Astrocyte (in vitro differentiated cells and primary cell): ENCODE results near the gene ALDH16A1. TPM values are rescaled to one million over a fixed set of nuclear protein-coding genes. Genes with fewer than 3 reads are reported as not detected.

ENCODE experiments used
- DNase-seq: peaks from one replicate; pipeline ENCODE4 v3.0.0-alpha.2; 2010; ENCODE audit warnings: low read depth
- FAIRE-seq: peaks from 2 replicates; lab custom pipeline; 2011; peaks lifted over from hg19 to GRCh38; lab: Jason Lieb, UNC
- H2AFZ ChIP-seq: 2 replicates; pipeline ENCODE4 v1.6.0; 2012; ENCODE audit warnings: low read depth, low read length, inconsistent platforms
- H3K27ac ChIP-seq: 2 replicates; pipeline ENCODE4 v1.5.1; 2011; ENCODE audit warnings: low read depth, low read length, inconsistent platforms
- H3K27me3 ChIP-seq: 2 replicates; pipeline ENCODE4 v1.6.0; 2011; ENCODE audit warnings: low read length, inconsistent platforms; ENCODE audit not compliant: insufficient read depth
- H3K36me3 ChIP-seq: 2 replicates; pipeline ENCODE4 v1.5.1; 2011; ENCODE audit warnings: low read length, inconsistent platforms; ENCODE audit not compliant: insufficient read depth
- H3K4me1 ChIP-seq: 2 replicates; pipeline ENCODE4 v1.5.1; 2011; ENCODE audit warnings: low read length, inconsistent platforms; ENCODE audit not compliant: insufficient read depth
- H3K4me2 ChIP-seq: 2 replicates; pipeline ENCODE4 v1.6.0; 2012; ENCODE audit warnings: low read length, inconsistent platforms
- H3K4me3 ChIP-seq: 2 replicates; pipeline ENCODE4 v1.5.1; 2011; ENCODE audit warnings: low read depth, mild to moderate bottlenecking, low read length, inconsistent platforms; ENCODE audit not compliant: insufficient read depth
- H3K79me2 ChIP-seq: 2 replicates; pipeline ENCODE4 v1.6.0; 2012; ENCODE audit warnings: mild to moderate bottlenecking, low read length, inconsistent platforms; ENCODE audit not compliant: insufficient read depth
- H3K9ac ChIP-seq: 2 replicates; pipeline ENCODE4 v1.6.0; 2012; ENCODE audit warnings: mild to moderate bottlenecking, low read length, inconsistent platforms
- H3K9me3 ChIP-seq: 2 replicates; pipeline ENCODE4 v1.5.1; 2012; ENCODE audit warnings: low read depth, mild to moderate bottlenecking, low read length, inconsistent platforms; ENCODE audit not compliant: insufficient read depth
- H4K20me1 ChIP-seq: 2 replicates; pipeline ENCODE4 v1.6.0; 2012; ENCODE audit warnings: low read length, inconsistent platforms; ENCODE audit not compliant: insufficient read depth
- H3K27ac Mint-ChIP-seq: one replicate; pipeline ENCODE4 v1.8.0; 2021; ENCODE audit warnings: mild to moderate bottlenecking, mixed read lengths; ENCODE audit not compliant: unreplicated experiment
- H3K27me3 Mint-ChIP-seq: one replicate; pipeline ENCODE4 v1.8.0; 2021; ENCODE audit warnings: low read depth, mixed read lengths; ENCODE audit not compliant: unreplicated experiment
- H3K36me3 Mint-ChIP-seq: one replicate; pipeline ENCODE4 v1.8.0; 2021; ENCODE audit warnings: low read depth, mixed read lengths; ENCODE audit not compliant: unreplicated experiment
- H3K4me1 Mint-ChIP-seq: one replicate; pipeline ENCODE4 v1.8.0; 2021; ENCODE audit warnings: low read depth, mixed read lengths; ENCODE audit not compliant: unreplicated experiment
- H3K4me3 Mint-ChIP-seq: one replicate; pipeline ENCODE4 v1.8.0; 2021; ENCODE audit warnings: mild to moderate bottlenecking, moderate library complexity, mixed read lengths; ENCODE audit not compliant: unreplicated experiment
- H3K9me3 Mint-ChIP-seq: one replicate; pipeline ENCODE4 v1.8.0; 2021; ENCODE audit warnings: mild to moderate bottlenecking, mixed read lengths; ENCODE audit not compliant: unreplicated experiment
- CTCF ChIP-seq: IDR thresholded peaks from 2 replicates; pipeline ENCODE4 v1.5.1; 2011; ENCODE audit warnings: low read depth, mild to moderate bottlenecking, inconsistent platforms, low read length, moderate library complexity; ENCODE audit not compliant: insufficient read depth
- EZH2 ChIP-seq: IDR thresholded peaks from 2 replicates; pipeline ENCODE4 v1.6.1; 2012; ENCODE audit warnings: mild to moderate bottlenecking, low read length, inconsistent platforms; ENCODE audit not compliant: insufficient read depth
- total RNA-seq: library from RNA; stranded (reverse); gene quantifications from 2 replicates; pipeline ENCODE4 v1.2.1, GENCODE V29; 2021

Gene ALDH16A1
- total RNA-seq, 1 donor from 2014 or later = 13.0 TPM

DNA sequence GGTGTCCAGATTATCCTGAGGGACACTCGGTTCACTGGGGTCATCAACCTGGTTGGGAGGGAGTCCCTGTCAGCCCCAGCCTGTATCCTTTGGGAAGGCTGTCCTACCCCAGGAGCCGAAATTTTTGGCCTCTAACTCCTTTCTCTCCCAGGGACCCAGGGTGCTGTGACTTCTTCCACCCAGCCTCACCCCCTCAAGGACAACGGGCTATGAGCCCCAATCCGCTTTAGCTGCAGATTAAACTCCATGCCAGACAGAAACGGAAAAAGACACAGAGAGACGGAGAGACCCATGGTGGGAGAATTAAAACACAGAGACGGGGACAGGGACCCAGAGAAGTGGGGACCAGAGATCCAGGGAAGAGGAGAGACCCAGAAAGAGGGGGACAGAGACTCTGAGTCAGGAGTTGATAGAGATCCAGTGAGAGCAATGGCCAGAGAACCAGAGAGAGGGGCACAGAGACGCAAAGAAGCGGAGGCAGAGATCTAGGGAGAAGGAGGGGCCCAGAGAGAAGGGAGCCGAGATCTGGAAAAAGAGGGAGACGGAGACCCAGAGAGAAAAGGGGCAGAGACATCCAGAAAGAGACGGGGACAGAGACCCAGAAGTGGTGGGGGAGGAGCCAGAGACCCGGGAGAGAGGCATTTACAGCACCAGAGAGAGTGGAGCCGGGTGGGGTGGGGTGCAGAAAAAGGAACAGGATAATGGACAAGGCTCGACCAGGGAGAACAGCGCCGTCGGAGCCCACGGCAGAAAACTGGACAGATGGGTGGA, 12.4 kb upstream of the ALDH16A1 start:
- no peak overlapping the region for H2AFZ ChIP-seq
- H3K36me3 ChIP-seq = no peaks in the 10 kb centered on the region
- no peak overlapping the region for H3K9ac ChIP-seq
- H3K4me1 ChIP-seq = peaks cover 3% of the 10 kb centered on the region
- TF ChIP-seq CTCF (no peak), EZH2 (no peak)
- Mint-ChIP-seq H3K27ac (peak overlapping the region; percentile 14), H3K36me3 (no peaks in the 10 kb centered on the region), H3K27me3 (peaks cover 62% of the 10 kb centered on the region), H3K4me1 (no peaks in the 10 kb centered on the region), H3K9me3 (peaks cover 7% of the 10 kb centered on the region), H3K4me3 (peak overlapping the region; percentile 73)
- no peaks in the 10 kb centered on the region for H3K79me2 ChIP-seq
- FAIRE-seq (no peak), DNase-seq (no peak)
- H3K4me3 ChIP-seq = no peak overlapping the region
- no peaks in the 10 kb centered on the region for H4K20me1 ChIP-seq
- peak overlapping the region; percentile 32 for H3K4me2 ChIP-seq
- H3K27me3 ChIP-seq = peaks cover 62% of the 10 kb centered on the region
- H3K27ac ChIP-seq = no peak overlapping the region
- H3K9me3 ChIP-seq = peaks cover 2% of the 10 kb centered on the region

DNA sequence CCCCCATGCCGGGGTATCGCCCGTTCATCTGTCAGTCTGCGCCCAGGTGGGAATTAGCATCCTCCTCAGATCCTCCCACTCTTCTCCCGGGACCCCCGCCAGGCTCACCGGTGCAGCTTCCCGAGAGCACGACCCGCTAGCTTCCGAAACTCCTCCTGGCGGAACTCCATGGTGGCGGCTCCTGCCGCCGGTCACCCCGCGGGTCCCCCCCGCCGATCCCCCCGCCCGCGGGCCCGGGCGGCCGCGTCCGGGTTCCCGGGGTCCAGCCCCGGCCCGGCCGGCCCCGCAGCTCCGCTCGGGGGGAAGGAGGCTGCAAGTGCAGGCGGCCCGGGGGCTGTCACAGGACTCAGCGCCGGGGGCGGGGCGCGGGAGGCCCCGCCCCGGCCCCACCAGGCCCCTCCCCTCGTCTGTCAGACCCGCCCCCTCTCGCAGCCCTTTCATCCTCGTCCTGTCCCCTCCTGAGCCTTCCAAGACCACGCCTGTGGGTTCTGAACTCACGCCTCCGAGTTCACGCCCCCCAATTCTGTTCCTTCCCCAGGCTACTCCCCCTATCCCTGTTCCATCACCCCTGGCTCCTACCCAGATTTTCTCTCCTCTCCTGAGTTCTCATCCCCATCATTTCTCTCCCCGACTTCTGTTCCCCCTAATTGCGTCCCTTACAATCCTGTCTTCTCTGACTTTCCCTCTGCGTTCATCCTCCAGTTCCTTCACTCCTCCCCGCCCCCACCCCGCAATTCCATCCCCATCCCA, 11.6 kb upstream of the ALDH16A1 start, which contains the start of gene SLC17A7:
TSS of gene SLC17A7 (minus strand) at position 318 of the 750 bp plus-strand sequence. CDS start at position 170, 148 bp downstream.
- H3K27ac ChIP-seq = no peak within 1 kb of the TSS

More for the DNA sequence above, 11.6 kb upstream of the ALDH16A1 start, which contains the start of gene SLC17A7:
- Histone ChIP-seq H3K4me3 (peak within 1 kb of the TSS; percentile 10), H4K20me1 (no peaks in the 10 kb centered on the region), H3K9me3 (no peaks in the 10 kb centered on the region), H3K4me1 (peaks cover 3% of the 10 kb centered on the region), H3K4me2 (peak within 1 kb of the TSS; percentile 94), H3K79me2 (no peaks in the 10 kb centered on the region), H3K36me3 (no peaks in the 10 kb centered on the region), H3K27me3 (peaks cover 54% of the 10 kb centered on the region), H2AFZ (no peak within 1 kb of the TSS), H3K9ac (no peak within 1 kb of the TSS)
- Mint-ChIP-seq H3K9me3 (peaks cover 4% of the 10 kb centered on the region), H3K36me3 (peaks cover under 1% of the 10 kb centered on the region), H3K27ac (peak within 1 kb of the TSS; percentile 14), H3K4me1 (no peaks in the 10 kb centered on the region), H3K4me3 (peak within 1 kb of the TSS; percentile 80), H3K27me3 (peaks cover 55% of the 10 kb centered on the region)
- FAIRE-seq (no peak), DNase-seq (no peak)
- TF ChIP-seq CTCF (no peak), EZH2 (peak; percentile 85)
